Erythroblast (primary cell): ENCODE data around the gene BMERB1.
"Not testable (repeated sequence)": the region's sequence is repeated elsewhere in the genome, so short reads cannot be mapped to it uniquely, and the experiment has no call there.

Source experiments
- GATA1 ChIP-seq: IDR thresholded peaks from 2 replicates; pipeline ENCODE4 v1.6.1; 2011; ENCODE audit warnings: low read depth, mild to moderate bottlenecking, control low read depth, low read length, moderate library complexity
- POLR2A ChIP-seq: IDR thresholded peaks from 2 replicates; pipeline ENCODE4 v1.6.1; 2011; ENCODE audit warnings: mild to moderate bottlenecking, low read length

GRCh38 chr16:15388060-15388459 lies 46.3 kb upstream of the BMERB1 start:
- not testable (repeated sequence) for TF ChIP-seq POLR2A, GATA1
